IMR-90 (cell line): ENCODE data around the gene MRPS5. TPM values are rescaled to one million over a fixed set of nuclear protein-coding genes. Genes with fewer than 3 reads are reported as not detected.

Experiments
- ATAC-seq: fragments of 200-7000 bp; cut with Tn5 transposase; 2 replicates; pipeline ENCODE4 v1.9.1; 2020; ENCODE audit warnings: low read depth, mild to moderate bottlenecking, moderate library complexity
- BruUV-seq: library from RNA; stranded (reverse); fragments of 400-500 nt; replicated peaks from 2 replicates; lab custom pipeline; 2021; lab: Mats Ljungman, UMichigan
- CTCF ChIA-PET: fragments of 300-600 bp; formaldehyde crosslinking; extraction: SDS; loops from one replicate; lab custom pipeline; 2021; ENCODE audit warnings: antibody characterized with exemption; lab: Yijun Ruan, JAX
- POLR2A ChIA-PET: fragments of 300-600 bp; sonication (Branson Sonifier 250); formaldehyde crosslinking; loops from one replicate; lab custom pipeline; 2022; ENCODE audit warnings: antibody characterized with exemption; ENCODE audit not compliant: unreplicated experiment; lab: Charles Lee
- DNase-seq: peaks from one replicate; pipeline ENCODE4 v3.0.0; 2013
- H2AFZ ChIP-seq: replicated peaks from 2 replicates; pipeline ENCODE3; 2013; ENCODE audit warnings: low read length, mild to moderate bottlenecking; ENCODE audit not compliant: poor library complexity
- H2AK5ac ChIP-seq: 2 replicates; pipeline ENCODE4 v1.6.1; 2013; ENCODE audit warnings: low read depth, low read length, inconsistent platforms
- H2AK9ac ChIP-seq: replicated peaks from 2 replicates; pipeline ENCODE3; 2013; ENCODE audit warnings: mild to moderate bottlenecking, low read depth, low read length, moderate library complexity; ENCODE audit not compliant: poor library complexity
- H2BK120ac ChIP-seq: 2 replicates; pipeline ENCODE4 v1.6.1; 2013; ENCODE audit warnings: low read depth, low read length, inconsistent platforms
- H2BK15ac ChIP-seq: 3 replicates; pipeline ENCODE4 v1.6.1; 2013; ENCODE audit warnings: low read depth, low read length, inconsistent platforms
- H2BK20ac ChIP-seq: 2 replicates; pipeline ENCODE4 v1.6.1; 2013; ENCODE audit warnings: low read depth, mild to moderate bottlenecking, inconsistent platforms, low read length, moderate library complexity
- H2BK5ac ChIP-seq: 2 replicates; pipeline ENCODE4 v1.6.1; 2013; ENCODE audit warnings: mild to moderate bottlenecking, low read depth, low read length, inconsistent platforms; ENCODE audit not compliant: poor library complexity, severe bottlenecking
- H3K14ac ChIP-seq: replicated peaks from 2 replicates; pipeline ENCODE4 v1.6.1; 2013; ENCODE audit warnings: low read depth, low read length, inconsistent platforms
- H3K18ac ChIP-seq: 2 replicates; pipeline ENCODE4 v1.6.1; 2013; ENCODE audit warnings: low read depth, low read length, control low read depth
- H3K23ac ChIP-seq: 2 replicates; pipeline ENCODE4 v1.6.1; 2013; ENCODE audit warnings: low read depth, low read length, inconsistent platforms
- H3K27ac ChIP-seq: 2 replicates; pipeline ENCODE4 v1.5.1; 2013; ENCODE audit warnings: mild to moderate bottlenecking, control low read depth, low read length; ENCODE audit not compliant: insufficient read depth
- H3K27me3 ChIP-seq: 2 replicates; pipeline ENCODE4 v1.6.1; 2013; ENCODE audit warnings: low read length; ENCODE audit not compliant: control insufficient read depth, insufficient read depth
- H3K36me3 ChIP-seq: 2 replicates; pipeline ENCODE4 v1.6.1; 2013; ENCODE audit warnings: low read length, mixed read lengths; ENCODE audit not compliant: control insufficient read depth, insufficient read depth
- H3K4ac ChIP-seq: 2 replicates; pipeline ENCODE4 v1.6.1; 2013; ENCODE audit warnings: low read depth, low read length, inconsistent platforms
- H3K4me1 ChIP-seq: 2 replicates; pipeline ENCODE4 v1.6.1; 2013; ENCODE audit warnings: low read length, mixed read lengths; ENCODE audit not compliant: control insufficient read depth, insufficient read depth
- H3K4me2 ChIP-seq: 2 replicates; pipeline ENCODE4 v1.6.1; 2013; ENCODE audit warnings: low read depth, mild to moderate bottlenecking, control low read depth, low read length, moderate library complexity
- H3K4me3 ChIP-seq: 2 replicates; pipeline ENCODE4 v1.5.1; 2013; ENCODE audit warnings: low read depth, mild to moderate bottlenecking, control low read depth, low read length, moderate library complexity; ENCODE audit not compliant: insufficient read depth
- H3K56ac ChIP-seq: 2 replicates; pipeline ENCODE4 v1.6.1; 2013; ENCODE audit warnings: low read length, inconsistent platforms; ENCODE audit not compliant: insufficient read depth; ENCODE audit errors: extremely low read depth
- H3K79me1 ChIP-seq, 2 experiments: 2 replicates each; pipeline ENCODE4 v1.6.1; 2013; ENCODE audit warnings: low read length in 2 of 2, inconsistent platforms in 1 of 2, low read depth in 1 of 2
- H3K9ac ChIP-seq: 2 replicates; pipeline ENCODE4 v1.6.1; 2013; ENCODE audit warnings: low read depth, low read length, control low read depth
- H3K9me1 ChIP-seq: 2 replicates; pipeline ENCODE4 v1.6.1; 2013; ENCODE audit warnings: low read length, inconsistent platforms; ENCODE audit not compliant: insufficient read depth
- H3K9me3 ChIP-seq: 2 replicates; pipeline ENCODE4 v1.6.1; 2013; ENCODE audit warnings: low read length; ENCODE audit not compliant: control insufficient read depth, insufficient read depth
- H4K20me1 ChIP-seq: 2 replicates; pipeline ENCODE4 v1.6.1; 2013; ENCODE audit warnings: low read length, inconsistent platforms; ENCODE audit not compliant: insufficient read depth
- H4K5ac ChIP-seq: 2 replicates; pipeline ENCODE4 v1.6.1; 2013; ENCODE audit warnings: mild to moderate bottlenecking, low read depth, low read length, control low read depth
- H4K8ac ChIP-seq, 2 experiments: 2 replicates each; pipeline ENCODE4 v1.6.1; 2013; ENCODE audit warnings: low read depth in 2 of 2, low read length in 2 of 2, control low read depth in 1 of 2, inconsistent platforms in 1 of 2
- H4K91ac ChIP-seq: 2 replicates; pipeline ENCODE4 v1.6.1; 2013; ENCODE audit warnings: low read depth, low read length, inconsistent platforms; ENCODE audit not compliant: insufficient read depth
- MAFK ChIP-seq: IDR thresholded peaks from 2 replicates; pipeline ENCODE4 v1.6.1; 2012; ENCODE audit warnings: low read depth, low read length, improper control_type of control experiment
- MAZ ChIP-seq: IDR thresholded peaks from 2 replicates; pipeline ENCODE4 v1.6.1; 2012; ENCODE audit warnings: low read depth, mild to moderate bottlenecking, low read length, improper control_type of control experiment, moderate library complexity, borderline replicate concordance
- MXI1 ChIP-seq: IDR thresholded peaks from 2 replicates; pipeline ENCODE4 v1.6.1; 2012; ENCODE audit warnings: low read depth, mild to moderate bottlenecking, low read length, moderate library complexity, borderline replicate concordance
- POLR2A ChIP-seq: IDR thresholded peaks from 2 replicates; pipeline ENCODE4 v1.6.1; 2012; ENCODE audit warnings: mild to moderate bottlenecking, low read depth, low read length
- RCOR1 ChIP-seq: IDR thresholded peaks from 2 replicates; pipeline ENCODE4 v1.6.1; 2012; ENCODE audit warnings: mild to moderate bottlenecking, low read length, improper control_type of control experiment; ENCODE audit not compliant: insufficient replicate concordance
- SMC3 ChIP-seq: fragments of 150-350 bp; IDR thresholded peaks from 2 replicates; pipeline ENCODE4 v1.6.1; 2016; ENCODE audit warnings: low read depth, mild to moderate bottlenecking, antibody characterized with exemption, low read length, moderate library complexity
- WGBS, 2 experiments: methylation state at CpG; one replicate each; pipeline versions ENCODE4 v1.1.5 to v1.1.7; 2013; ENCODE audit warnings: missing lambda C conversion rate in 2 of 2; ENCODE audit not compliant: insufficient read length in 1 of 2; ENCODE audit errors: extremely low coverage in 2 of 2; 5-methylcytosine and 5-hydroxymethylcytosine counted together
- dilution Hi-C: fragments of 300-500 bp; cut with HindIII; formaldehyde crosslinking; loops from one replicate; pipeline ENCODE4 v1.14.3; 2018; ENCODE audit warnings: low sequenced_read_pairs; ENCODE audit not compliant: unreplicated experiment
- in situ Hi-C: fragments of 300-500 bp; cut with MboI; formaldehyde crosslinking; loops from 3 replicates; pipeline ENCODE4 v1.14.3; 2019; ENCODE audit warnings: low sequenced_read_pairs, inconsistent platforms, mixed read lengths
- intact Hi-C: fragments of 100-400 bp; cut with micrococcal nuclease; formaldehyde crosslinking; loops from 2 replicates; pipeline ENCODE4 v1.10.0; 2022
- polyA plus RNA-seq, 3 experiments: library from polyadenylated mRNA; depleted of rRNA; stranded (reverse); fragments of >200 nt; gene quantifications; 2 replicates each; pipeline ENCODE4 v1.2.3, GENCODE V29; 2012; ENCODE audit warnings: low replicate concordance in 1 of 3
- total RNA-seq: library from RNA; depleted of rRNA; stranded (reverse); fragments of >200 nt; gene quantifications from 2 replicates; pipeline ENCODE4 v1.2.3, GENCODE V29; 2012
- TF ChIP-seq, protein P1 (sequence below): conservative IDR thresholded peaks from 2 replicates; pipeline ENCODE4 v1.5.1; 2012; ENCODE audit warnings: mild to moderate bottlenecking, low read depth, low read length, improper control_type of control experiment

The MRPS5 gene
- total and polyA plus RNA-seq, 2 of the 4 experiments (the other 2 are of a cell fraction): 27.6 to 44.1 TPM

DNA sequence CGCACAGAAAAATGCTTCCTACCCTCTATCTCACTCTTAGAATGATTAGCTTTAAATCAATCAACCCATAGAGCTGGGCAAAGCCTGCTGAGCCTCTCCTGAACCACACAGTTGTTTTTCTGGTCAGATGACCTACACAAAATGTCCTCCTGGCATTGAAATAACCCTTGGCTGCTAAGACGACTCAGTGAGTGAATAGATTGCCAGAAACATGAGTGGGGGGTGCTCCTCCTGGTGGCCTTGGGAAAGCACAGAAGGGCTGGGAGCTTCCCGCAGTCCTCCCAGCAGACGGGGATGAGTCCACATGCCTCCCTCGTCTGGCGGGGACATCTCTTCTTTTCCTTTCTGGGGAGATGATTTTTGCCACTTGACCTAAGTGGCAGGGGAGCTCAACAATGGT, 81.2 kb downstream of the MRPS5 start:
- BruUV-seq: no TSS peak
- peaks cover 14% of the 10 kb centered on the region for H3K4me1 ChIP-seq
- H2BK120ac ChIP-seq: no peak overlapping the region
- no peak for DNase-seq
- H3K36me3 ChIP-seq: no peaks in the 10 kb centered on the region
- H3K4me2 ChIP-seq: no peak overlapping the region
- H4K20me1 ChIP-seq: peaks cover 4% of the 10 kb centered on the region; the same call in 1 of the 2 replicates
- ChIA-PET CTCF (no interaction called here), POLR2A (no interaction called here)
- no peak overlapping the region for H3K18ac ChIP-seq
- H4K91ac ChIP-seq: no peak overlapping the region
- peaks cover 3% of the 10 kb centered on the region; the same call in 1 of the 2 replicates for H3K27me3 ChIP-seq
- H2BK15ac ChIP-seq: no peak overlapping the region
- no peak overlapping the region for H3K4me3 ChIP-seq
- TF ChIP-seq POLR2A (no peak), RCOR1 (no peak), SMC3 (no peak), MAZ (no peak), MXI1 (no peak), MAFK (no peak)
- TF ChIP-seq, protein P1, sequence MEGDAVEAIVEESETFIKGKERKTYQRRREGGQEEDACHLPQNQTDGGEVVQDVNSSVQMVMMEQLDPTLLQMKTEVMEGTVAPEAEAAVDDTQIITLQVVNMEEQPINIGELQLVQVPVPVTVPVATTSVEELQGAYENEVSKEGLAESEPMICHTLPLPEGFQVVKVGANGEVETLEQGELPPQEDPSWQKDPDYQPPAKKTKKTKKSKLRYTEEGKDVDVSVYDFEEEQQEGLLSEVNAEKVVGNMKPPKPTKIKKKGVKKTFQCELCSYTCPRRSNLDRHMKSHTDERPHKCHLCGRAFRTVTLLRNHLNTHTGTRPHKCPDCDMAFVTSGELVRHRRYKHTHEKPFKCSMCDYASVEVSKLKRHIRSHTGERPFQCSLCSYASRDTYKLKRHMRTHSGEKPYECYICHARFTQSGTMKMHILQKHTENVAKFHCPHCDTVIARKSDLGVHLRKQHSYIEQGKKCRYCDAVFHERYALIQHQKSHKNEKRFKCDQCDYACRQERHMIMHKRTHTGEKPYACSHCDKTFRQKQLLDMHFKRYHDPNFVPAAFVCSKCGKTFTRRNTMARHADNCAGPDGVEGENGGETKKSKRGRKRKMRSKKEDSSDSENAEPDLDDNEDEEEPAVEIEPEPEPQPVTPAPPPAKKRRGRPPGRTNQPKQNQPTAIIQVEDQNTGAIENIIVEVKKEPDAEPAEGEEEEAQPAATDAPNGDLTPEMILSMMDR: no peak
- no peak overlapping the region for H3K9ac ChIP-seq
- no peak overlapping the region for H2BK5ac ChIP-seq
- no peak overlapping the region for H2BK20ac ChIP-seq
- no peak overlapping the region for H3K23ac ChIP-seq
- intact Hi-C loops (no loop called here), in situ Hi-C loops (no loop called here), dilution Hi-C loops (no loop called here)
- no peak overlapping the region for H2AK5ac ChIP-seq
- no peak overlapping the region for H2AFZ ChIP-seq
- H3K79me1 ChIP-seq: no peaks in the 10 kb centered on the region
- H3K4ac ChIP-seq: no peak overlapping the region
- no peaks in the 10 kb centered on the region for H3K9me3 ChIP-seq
- 0 out of 2 replicates have a peak, but pooled peaks cover 6% of the 10 kb centered on the region for H3K9me1 ChIP-seq
- no CpG with 5 or more reads among the region's 6 CpGs for WGBS, 2 experiments
- ATAC-seq: no peak
- no peak overlapping the region for H3K14ac ChIP-seq
- no peak overlapping the region for H4K5ac ChIP-seq
- H4K8ac ChIP-seq: no peak overlapping the region
- no peak overlapping the region for H3K56ac ChIP-seq
- H2AK9ac ChIP-seq: no peak overlapping the region
- H3K27ac ChIP-seq: no peak overlapping the region
